HepG2 (cell line): ENCODE results near the gene PIP4K2B. TPM values are rescaled to one million over a fixed set of nuclear protein-coding genes. Genes with fewer than 3 reads are reported as not detected.

Experiments
- BRD4 ChIP-seq: sonication (generic); formaldehyde crosslinking; IDR thresholded peaks from 2 replicates; pipeline ENCODE4 v1.4.0; 2020; ENCODE audit warnings: missing genetic modification reagents
- CHD2 ChIP-seq: IDR thresholded peaks from 2 replicates; pipeline ENCODE4 v1.6.1; 2011; ENCODE audit warnings: low read depth, low read length, improper control_type of control experiment
- HNF4A ChIP-seq: sonication (generic); formaldehyde crosslinking; IDR thresholded peaks from 2 replicates; pipeline ENCODE4 v1.4.0; 2020; ENCODE audit warnings: missing genetic modification reagents
- KLF13 ChIP-seq: sonication (generic); formaldehyde crosslinking; IDR thresholded peaks from 2 replicates; pipeline ENCODE4 v1.4.0; 2020; ENCODE audit warnings: mild to moderate bottlenecking, missing genetic modification reagents
- MLLT10 ChIP-seq: sonication (generic); formaldehyde crosslinking; IDR thresholded peaks from 2 replicates; pipeline ENCODE4 v1.4.0; 2020; ENCODE audit warnings: missing genetic modification reagents
- PHF21A ChIP-seq: sonication (generic); formaldehyde crosslinking; IDR thresholded peaks from 2 replicates; pipeline ENCODE4 v1.5.0; 2020; ENCODE audit warnings: mild to moderate bottlenecking, missing genetic modification reagents
- SNRNP70 ChIP-seq: fragments of 200-400 bp; formaldehyde crosslinking; IDR thresholded peaks from 2 replicates; pipeline ENCODE4 v1.6.1; 2017; ENCODE audit warnings: mild to moderate bottlenecking, low read depth, low read length, moderate library complexity
- SRSF9 ChIP-seq: fragments of 200-400 bp; formaldehyde crosslinking; IDR thresholded peaks from 2 replicates; pipeline ENCODE4 v1.6.1; 2018; ENCODE audit warnings: borderline replicate concordance, mild to moderate bottlenecking, low read depth, low read length; ENCODE audit not compliant: insufficient read depth, poor library complexity, severe bottlenecking
- SUZ12 ChIP-seq: fragments of 150-350 bp; IDR thresholded peaks from 2 replicates; pipeline ENCODE4 v1.6.1; 2014; ENCODE audit warnings: low read depth, low read length
- TARDBP ChIP-seq: sonication (generic); formaldehyde crosslinking; IDR thresholded peaks from 2 replicates; pipeline ENCODE4 v1.8.0; 2022; ENCODE audit warnings: mild to moderate bottlenecking, missing genetic modification reagents
- ZFY ChIP-seq: sonication (generic); formaldehyde crosslinking; IDR thresholded peaks from 2 replicates; pipeline ENCODE4 v1.4.0; 2020; ENCODE audit warnings: missing genetic modification reagents
- ZNF225 ChIP-seq: sonication (generic); formaldehyde crosslinking; IDR thresholded peaks from 2 replicates; pipeline ENCODE4 v1.4.0; 2020; ENCODE audit warnings: mild to moderate bottlenecking, missing genetic modification reagents
- ZNF296 ChIP-seq: sonication (generic); formaldehyde crosslinking; conservative IDR thresholded peaks from 2 replicates; pipeline ENCODE4 v1.5.0; 2020; ENCODE audit warnings: mild to moderate bottlenecking, missing genetic modification reagents
- ZNF446 ChIP-seq: sonication (generic); formaldehyde crosslinking; IDR thresholded peaks from 2 replicates; pipeline ENCODE4 v1.5.0; 2020; ENCODE audit warnings: mild to moderate bottlenecking, missing genetic modification reagents
- ZNF530 ChIP-seq: sonication (generic); formaldehyde crosslinking; IDR thresholded peaks from 2 replicates; pipeline ENCODE4 v1.5.0; 2020; ENCODE audit warnings: low read depth, mild to moderate bottlenecking, missing genetic modification reagents
- ZNF598 ChIP-seq: sonication (generic); formaldehyde crosslinking; IDR thresholded peaks from 2 replicates; pipeline ENCODE4 v1.5.1; 2020; ENCODE audit warnings: mild to moderate bottlenecking, missing genetic modification reagents, borderline replicate concordance
- ZNF724P ChIP-seq: sonication (generic); formaldehyde crosslinking; IDR thresholded peaks from 2 replicates; pipeline ENCODE4 v1.8.0; 2022; ENCODE audit warnings: missing genetic modification reagents, borderline replicate concordance
- polyA plus RNA-seq, 8 experiments: library from polyadenylated mRNA; depleted of rRNA in 3 of 8; stranded (reverse) in 7 of 8; unstranded in 1 of 8; fragments of >200 nt; fragmentation: Illumina TruSeq in 4 of 8; extraction: Trizol in 4 of 8; gene quantifications; 2 replicates each; pipeline versions ENCODE4 v1.2.1 to v1.2.3, GENCODE V29; 2011 to 2016; ENCODE audit warnings: low read depth in 4 of 8, missing spikeins in 1 of 8, mixed read lengths in 1 of 8; ENCODE audit not compliant: insufficient read depth in 1 of 8
- total RNA-seq, 5 experiments: library from RNA; depleted of rRNA; stranded (reverse); fragments of >200 nt; fragmentation: Illumina TruSeq; extraction: Trizol; gene quantifications; 2 replicates each; pipeline ENCODE4 v1.2.3, GENCODE V29; 2016; ENCODE audit warnings: low read depth in 1 of 5
- TF ChIP-seq, protein P1 (sequence below): sonication (generic); formaldehyde crosslinking; IDR thresholded peaks from 2 replicates; pipeline ENCODE4 v1.8.0; 2022; ENCODE audit warnings: mild to moderate bottlenecking, missing genetic modification reagents, moderate library complexity
- TF ChIP-seq, protein P2 (sequence below): sonication (generic); formaldehyde crosslinking; IDR thresholded peaks from 2 replicates; pipeline ENCODE4 v1.8.1; 2023; ENCODE audit warnings: mild to moderate bottlenecking, missing genetic modification reagents
- TF ChIP-seq, protein P3 (sequence below): sonication (generic); formaldehyde crosslinking; IDR thresholded peaks from 2 replicates; pipeline ENCODE4 v1.9.0; 2021; ENCODE audit warnings: missing genetic modification reagents, borderline replicate concordance
- TF ChIP-seq, protein P4 (sequence below): sonication (generic); formaldehyde crosslinking; IDR thresholded peaks from 2 replicates; pipeline ENCODE4 v1.4.0; 2020; ENCODE audit warnings: missing genetic modification reagents
- TF ChIP-seq, protein P5 (sequence below): sonication (generic); formaldehyde crosslinking; IDR thresholded peaks from 2 replicates; pipeline ENCODE4 v1.4.0; 2020; ENCODE audit warnings: missing genetic modification reagents

PIP4K2B gene
- total and polyA plus RNA-seq, 2 of the 13 experiments (the other 11 are each of a cell fraction or from before 2014, with no cell fraction given): 20.4 to 54.0 TPM

DNA sequence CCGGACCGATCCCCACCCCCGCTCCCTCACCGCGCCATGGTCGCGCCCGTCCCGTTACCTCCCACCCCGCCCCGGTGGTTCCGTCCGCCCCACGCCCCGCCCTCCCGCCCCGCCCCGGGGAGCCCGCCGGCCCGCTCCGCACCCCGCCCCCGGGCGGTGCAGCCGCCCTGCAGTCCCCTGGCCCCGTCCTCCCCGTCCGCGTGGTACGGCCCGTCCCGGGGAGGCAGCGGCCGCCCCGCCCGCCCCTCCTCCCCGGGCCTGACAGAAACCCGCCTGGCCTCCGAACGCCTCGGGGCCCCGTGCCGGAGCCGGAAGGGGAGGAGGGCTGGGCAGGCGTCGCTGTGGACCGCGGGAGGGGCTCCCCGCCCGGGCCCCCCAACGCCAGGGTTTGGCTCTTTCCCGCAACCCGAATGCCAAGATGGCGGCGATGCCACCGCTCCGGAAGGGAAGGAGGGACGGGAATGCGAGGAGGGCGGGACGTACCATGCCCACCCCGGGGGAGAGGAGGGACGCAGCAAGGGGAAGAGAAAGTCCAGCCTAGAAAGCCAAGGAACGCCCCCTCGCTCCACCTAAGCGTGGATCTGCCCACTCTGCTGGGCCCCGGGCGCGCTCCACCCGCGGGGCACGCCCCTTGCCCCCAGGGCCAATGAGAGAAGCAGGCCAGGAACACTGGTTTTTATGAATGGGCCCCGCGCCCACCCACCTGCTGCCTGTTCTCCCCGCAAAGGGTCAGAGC is at the start of gene PIP4K2B (continued):
- TF ChIP-seq, protein P1, sequence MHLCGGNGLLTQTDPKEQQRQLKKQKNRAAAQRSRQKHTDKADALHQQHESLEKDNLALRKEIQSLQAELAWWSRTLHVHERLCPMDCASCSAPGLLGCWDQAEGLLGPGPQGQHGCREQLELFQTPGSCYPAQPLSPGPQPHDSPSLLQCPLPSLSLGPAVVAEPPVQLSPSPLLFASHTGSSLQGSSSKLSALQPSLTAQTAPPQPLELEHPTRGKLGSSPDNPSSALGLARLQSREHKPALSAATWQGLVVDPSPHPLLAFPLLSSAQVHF (CRISPR knock-in tag): no peak; the same call in 1 of the 2 replicates
- TF ChIP-seq ZNF296 (CRISPR knock-in tag) (no peak), ZFY (CRISPR knock-in tag) (no peak; the same call in 1 of the 2 replicates), HNF4A (CRISPR knock-in tag) (no peak), ZNF530 (CRISPR knock-in tag) (no peak), KLF13 (CRISPR knock-in tag) (no peak), CHD2 (no peak; the same call in 1 of the 2 replicates), SNRNP70 (no peak), MLLT10 (CRISPR knock-in tag) (no peak), BRD4 (CRISPR knock-in tag) (peak; percentile 63; the same call in 1 of the 2 replicates), ZNF724P (CRISPR knock-in tag) (peak; percentile 80; the same call in 1 of the 2 replicates), SUZ12 (no peak), ZNF598 (CRISPR knock-in tag) (peak; percentile 91), TARDBP (CRISPR knock-in tag) (peak; percentile 92), SRSF9 (no peak), ZNF446 (CRISPR knock-in tag) (no peak), PHF21A (CRISPR knock-in tag) (peak; percentile 85; the same call in 1 of the 2 replicates), ZNF225 (CRISPR knock-in tag) (no peak; the same call in 1 of the 2 replicates)
- TF ChIP-seq, protein P2, sequence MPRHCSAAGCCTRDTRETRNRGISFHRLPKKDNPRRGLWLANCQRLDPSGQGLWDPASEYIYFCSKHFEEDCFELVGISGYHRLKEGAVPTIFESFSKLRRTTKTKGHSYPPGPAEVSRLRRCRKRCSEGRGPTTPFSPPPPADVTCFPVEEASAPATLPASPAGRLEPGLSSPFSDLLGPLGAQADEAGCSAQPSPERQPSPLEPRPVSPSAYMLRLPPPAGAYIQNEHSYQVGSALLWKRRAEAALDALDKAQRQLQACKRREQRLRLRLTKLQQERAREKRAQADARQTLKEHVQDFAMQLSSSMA (CRISPR knock-in tag): no peak
- TF ChIP-seq, protein P3, sequence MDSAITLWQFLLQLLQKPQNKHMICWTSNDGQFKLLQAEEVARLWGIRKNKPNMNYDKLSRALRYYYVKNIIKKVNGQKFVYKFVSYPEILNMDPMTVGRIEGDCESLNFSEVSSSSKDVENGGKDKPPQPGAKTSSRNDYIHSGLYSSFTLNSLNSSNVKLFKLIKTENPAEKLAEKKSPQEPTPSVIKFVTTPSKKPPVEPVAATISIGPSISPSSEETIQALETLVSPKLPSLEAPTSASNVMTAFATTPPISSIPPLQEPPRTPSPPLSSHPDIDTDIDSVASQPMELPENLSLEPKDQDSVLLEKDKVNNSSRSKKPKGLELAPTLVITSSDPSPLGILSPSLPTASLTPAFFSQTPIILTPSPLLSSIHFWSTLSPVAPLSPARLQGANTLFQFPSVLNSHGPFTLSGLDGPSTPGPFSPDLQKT (CRISPR knock-in tag): no peak
- TF ChIP-seq, protein P4, sequence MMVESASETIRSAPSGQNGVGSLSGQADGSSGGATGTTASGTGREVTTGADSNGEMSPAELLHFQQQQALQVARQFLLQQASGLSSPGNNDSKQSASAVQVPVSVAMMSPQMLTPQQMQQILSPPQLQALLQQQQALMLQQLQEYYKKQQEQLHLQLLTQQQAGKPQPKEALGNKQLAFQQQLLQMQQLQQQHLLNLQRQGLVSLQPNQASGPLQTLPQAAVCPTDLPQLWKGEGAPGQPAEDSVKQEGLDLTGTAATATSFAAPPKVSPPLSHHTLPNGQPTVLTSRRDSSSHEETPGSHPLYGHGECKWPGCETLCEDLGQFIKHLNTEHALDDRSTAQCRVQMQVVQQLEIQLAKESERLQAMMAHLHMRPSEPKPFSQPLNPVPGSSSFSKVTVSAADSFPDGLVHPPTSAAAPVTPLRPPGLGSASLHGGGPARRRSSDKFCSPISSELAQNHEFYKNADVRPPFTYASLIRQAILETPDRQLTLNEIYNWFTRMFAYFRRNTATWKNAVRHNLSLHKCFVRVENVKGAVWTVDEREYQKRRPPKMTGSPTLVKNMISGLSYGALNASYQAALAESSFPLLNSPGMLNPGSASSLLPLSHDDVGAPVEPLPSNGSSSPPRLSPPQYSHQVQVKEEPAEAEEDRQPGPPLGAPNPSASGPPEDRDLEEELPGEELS: peak; percentile 71
- TF ChIP-seq, protein P5, sequence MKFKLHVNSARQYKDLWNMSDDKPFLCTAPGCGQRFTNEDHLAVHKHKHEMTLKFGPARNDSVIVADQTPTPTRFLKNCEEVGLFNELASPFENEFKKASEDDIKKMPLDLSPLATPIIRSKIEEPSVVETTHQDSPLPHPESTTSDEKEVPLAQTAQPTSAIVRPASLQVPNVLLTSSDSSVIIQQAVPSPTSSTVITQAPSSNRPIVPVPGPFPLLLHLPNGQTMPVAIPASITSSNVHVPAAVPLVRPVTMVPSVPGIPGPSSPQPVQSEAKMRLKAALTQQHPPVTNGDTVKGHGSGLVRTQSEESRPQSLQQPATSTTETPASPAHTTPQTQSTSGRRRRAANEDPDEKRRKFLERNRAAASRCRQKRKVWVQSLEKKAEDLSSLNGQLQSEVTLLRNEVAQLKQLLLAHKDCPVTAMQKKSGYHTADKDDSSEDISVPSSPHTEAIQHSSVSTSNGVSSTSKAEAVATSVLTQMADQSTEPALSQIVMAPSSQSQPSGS (CRISPR knock-in tag): peak; percentile 70; the same call in 1 of the 2 replicates
